Adrenal gland (tissue), 12 donors: ENCODE measurements around the gene NAGLU. TPM values are rescaled to one million over a fixed set of nuclear protein-coding genes. Genes with fewer than 3 reads are reported as not detected.
"Not testable (repeated sequence)": the region's sequence is repeated elsewhere in the genome, so short reads cannot be mapped to it uniquely, and the experiment has no call there.

Experiments used
- DNase-seq, 7 donors: peaks; one replicate each; pipeline ENCODE4 v3.0.0-alpha.2; 2019 to 2020
- H3K27ac ChIP-seq, 5 donors: fragments of 200-600 bp; sonication (generic) in 4 of 5; 1 replicate in 3 of 5; 2 replicates in 2 of 5; pipeline versions ENCODE4 v1.5.1 to v1.8.0; 2016 to 2020; ENCODE audit warnings: mild to moderate bottlenecking in 1 of 5
- H3K27me3 ChIP-seq: fragments of 200-600 bp; 2 replicates; pipeline ENCODE4 v1.8.0; 2021
- H3K36me3 ChIP-seq, 2 donors: fragments of 200-600 bp; replicated peaks in 1 of 2; 1 replicate in 1 of 2; 2 replicates in 1 of 2; pipeline versions ENCODE4 v1.5.1 to v1.8.0; 2018 to 2022
- H3K4me1 ChIP-seq, 2 donors: fragments of 200-600 bp; replicated peaks in 1 of 2; 1 replicate in 1 of 2; 2 replicates in 1 of 2; pipeline versions ENCODE4 v1.5.1 to v1.8.0; 2018 to 2021
- H3K4me3 ChIP-seq, 4 donors: fragments of 200-600 bp; sonication (generic) in 3 of 4; one replicate each; pipeline ENCODE4 v1.5.1; 2016 to 2018
- H3K9me3 ChIP-seq, 3 donors: fragments of 200-600 bp; sonication (generic) in 1 of 3; replicated peaks in 1 of 3; 1 replicate in 2 of 3; 2 replicates in 1 of 3; pipeline versions ENCODE4 v1.5.1 to v1.8.0; 2016 to 2021
- POLR2A ChIP-seq, 2 donors: fragments of 450-650 bp; IDR thresholded peaks; one replicate each; pipeline ENCODE4 v1.6.1; 2017; ENCODE audit warnings: antibody characterized with exemption in 2 of 2, mild to moderate bottlenecking in 2 of 2, moderate library complexity in 1 of 2
- WGBS, 4 donors: extraction: QIAGEN DNeasy Blood & Tissue Kit in 2 of 4; methylation state at CpG; one replicate each; pipeline versions ENCODE4 v1.1.5 to v1.1.7; 2013 to 2017; 5-methylcytosine and 5-hydroxymethylcytosine counted together
- intact Hi-C, 2 donors: fragments of 100-400 bp; cut with DNase I; formaldehyde crosslinking; loops; one replicate each; pipeline versions ENCODE4 v1.14.1 to v1.15.0; 2022 to 2023
- polyA plus RNA-seq, 3 donors: library from polyadenylated mRNA; stranded (reverse); fragments of 200-250 nt in 2 of 3; fragments of 350-450 nt in 1 of 3; fragmentation: Illumina TruSeq in 1 of 3; extraction: RNeasy Lipid Tissue Mini Kit (QIAGEN cat#74804) in 1 of 3; gene quantifications; one replicate each; pipeline ENCODE4 v1.2.3, GENCODE V29; 2013 to 2014
- total RNA-seq, 9 donors: library from RNA; depleted of rRNA in 4 of 9; stranded (reverse); fragments of >200 nt in 4 of 9; fragments of 120-200 nt in 1 of 9; fragmentation: NEBNext Ultra II Directional in 1 of 9; extraction: Animal tissue kit (Norgen Biotek cat#: 25700) in 1 of 9; gene quantifications; one replicate each; pipeline versions ENCODE4 v1.1.0 to v1.2.4, GENCODE V29; 2013 to 2023
- TF ChIP-seq, protein P1 (sequence below), 6 experiments: fragments of 450-650 bp in 4 of 6; fragments of 200-600 bp in 2 of 6; sonication (generic) in 1 of 6; IDR thresholded peaks; 1 replicate in 5 of 6; 2 replicates in 1 of 6; pipeline versions ENCODE4 v1.5.1 to v1.8.0; 2016 to 2021; ENCODE audit warnings: antibody characterized with exemption in 6 of 6, mild to moderate bottlenecking in 2 of 6, moderate library complexity in 1 of 6
- donor health status: healthy with polysubstance abuse.
- donor health status: Bipolar disorder and iron deficiency.
- donor health status: DM: yes; HTN: yes; CAD: no.
- donor health status: DM: no; HTN: no; CAD: no.
- donor health status: DM: no; HTN: no; CAD: no.
- donor health status: DM: yes; HTN: yes; CAD: no.

The NAGLU gene
- total and polyA plus RNA-seq, 12 donors = 12.4 to 115 (median 58.5) TPM

- Histone ChIP-seq H3K27ac (no peak overlapping the region), H3K4me1 (peaks cover 12 to 22% of the 10 kb centered on the region in 2 donors), H3K27me3 (no peaks in the 10 kb centered on the region), H3K4me3 (no peak overlapping the region), H3K36me3 (peaks cover 0 to 40% of the 10 kb centered on the region in 2 donors), H3K9me3 (no peaks in the 10 kb centered on the region)
- 95 to 98% (median 96%) methylated on average over 5 of the region's 5 CpGs for WGBS, 4 donors
- TF ChIP-seq POLR2A (IDR thresholded peaks at IDR 0.05) = no peak
- TF ChIP-seq, protein P1, sequence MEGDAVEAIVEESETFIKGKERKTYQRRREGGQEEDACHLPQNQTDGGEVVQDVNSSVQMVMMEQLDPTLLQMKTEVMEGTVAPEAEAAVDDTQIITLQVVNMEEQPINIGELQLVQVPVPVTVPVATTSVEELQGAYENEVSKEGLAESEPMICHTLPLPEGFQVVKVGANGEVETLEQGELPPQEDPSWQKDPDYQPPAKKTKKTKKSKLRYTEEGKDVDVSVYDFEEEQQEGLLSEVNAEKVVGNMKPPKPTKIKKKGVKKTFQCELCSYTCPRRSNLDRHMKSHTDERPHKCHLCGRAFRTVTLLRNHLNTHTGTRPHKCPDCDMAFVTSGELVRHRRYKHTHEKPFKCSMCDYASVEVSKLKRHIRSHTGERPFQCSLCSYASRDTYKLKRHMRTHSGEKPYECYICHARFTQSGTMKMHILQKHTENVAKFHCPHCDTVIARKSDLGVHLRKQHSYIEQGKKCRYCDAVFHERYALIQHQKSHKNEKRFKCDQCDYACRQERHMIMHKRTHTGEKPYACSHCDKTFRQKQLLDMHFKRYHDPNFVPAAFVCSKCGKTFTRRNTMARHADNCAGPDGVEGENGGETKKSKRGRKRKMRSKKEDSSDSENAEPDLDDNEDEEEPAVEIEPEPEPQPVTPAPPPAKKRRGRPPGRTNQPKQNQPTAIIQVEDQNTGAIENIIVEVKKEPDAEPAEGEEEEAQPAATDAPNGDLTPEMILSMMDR (IDR thresholded peaks at IDR 0.05) = no peak
- intact Hi-C loops = no loop called here
- DNase-seq = no peak
These were observed 1.9 kb downstream of the NAGLU start for GRCh38 chr17:42537826-42538451.

- intact Hi-C loops = no loop called here
- no peak overlapping the region for H3K4me3 ChIP-seq
- no peak overlapping the region for H3K27ac ChIP-seq
- H3K4me1 ChIP-seq = peaks cover 12 to 22% of the 10 kb centered on the region in 2 donors
- TF ChIP-seq, protein P1 (IDR thresholded peaks at IDR 0.05) = no peak
- TF ChIP-seq POLR2A (IDR thresholded peaks at IDR 0.05) = no peak
- H3K9me3 ChIP-seq = no peaks in the 10 kb centered on the region
- H3K27me3 ChIP-seq = no peaks in the 10 kb centered on the region
- peaks cover 0 to 45% of the 10 kb centered on the region in 2 donors for H3K36me3 ChIP-seq
- no peak for DNase-seq
- 92 to 98% (median 96%) methylated on average over 12 to 14 of the region's 14 CpGs for WGBS, 4 donors
These were observed 2.4 kb downstream of the NAGLU start for GRCh38 chr17:42538482-42538881.

DNA sequence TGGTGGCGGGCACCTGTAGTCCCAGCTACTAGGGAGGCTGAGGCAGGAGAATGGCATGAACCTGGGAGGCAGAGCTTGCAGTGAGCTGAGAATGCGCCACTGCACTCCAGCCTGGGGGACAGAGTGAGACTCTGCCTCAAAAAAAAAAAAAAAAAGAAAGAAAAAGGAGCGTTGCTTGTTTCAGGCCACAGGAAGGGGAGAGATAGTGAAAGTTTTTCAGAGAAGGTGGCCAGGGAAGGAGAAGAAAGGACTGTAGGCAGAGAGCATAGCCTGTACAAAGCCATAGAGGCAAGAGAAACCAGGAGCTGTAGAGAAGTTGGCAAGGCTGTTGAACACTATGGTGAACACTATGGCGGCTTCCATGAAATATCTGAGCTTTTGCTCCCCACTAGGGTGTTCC, 4.5 kb downstream of the NAGLU start:
- Histone ChIP-seq H3K4me1 (peaks cover 9 to 15% of the 10 kb centered on the region in 2 donors), H3K36me3 (peaks cover 0 to 49% of the 10 kb centered on the region in 2 donors)
- H3K27me3 ChIP-seq, DNase-seq, H3K27ac ChIP-seq, intact Hi-C loops, H3K4me3 ChIP-seq, H3K9me3 ChIP-seq: not testable (repeated sequence)
- WGBS, 4 donors = 89 to 96% (median 92%) methylated on average over 4 of the region's 4 CpGs

DNA sequence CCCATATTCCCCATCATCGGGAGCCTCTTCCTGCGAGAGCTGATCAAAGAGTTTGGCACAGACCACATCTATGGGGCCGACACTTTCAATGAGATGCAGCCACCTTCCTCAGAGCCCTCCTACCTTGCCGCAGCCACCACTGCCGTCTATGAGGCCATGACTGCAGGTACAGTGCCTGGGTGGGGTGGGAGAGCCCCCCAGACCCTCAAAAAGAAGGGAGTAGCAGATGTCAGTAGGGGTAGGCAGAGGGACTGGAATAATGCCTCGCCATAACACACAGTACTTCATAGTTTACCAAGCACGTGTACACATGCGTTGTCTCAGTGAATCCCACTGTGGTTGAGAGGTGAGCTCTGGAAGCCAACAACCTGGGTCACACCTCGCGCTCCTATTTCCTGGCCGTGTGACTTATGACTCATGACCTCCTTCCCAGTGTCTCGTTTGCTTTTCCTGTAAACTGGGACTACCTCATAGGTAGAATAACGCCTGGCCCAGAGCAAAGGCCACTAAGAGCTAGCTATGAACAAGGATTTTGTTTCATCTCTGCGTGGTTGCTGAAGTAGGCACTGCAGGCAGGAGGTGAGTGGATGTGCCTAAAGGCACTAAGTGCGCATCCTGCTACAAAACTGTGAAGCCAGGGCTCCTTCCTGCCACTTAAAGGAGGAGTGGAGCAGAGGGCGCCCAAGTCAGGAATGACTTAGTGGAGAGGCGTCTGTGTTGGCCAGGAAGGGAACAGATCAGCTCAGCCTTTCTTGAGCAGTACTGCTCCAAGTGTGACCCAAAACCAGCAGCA, 5.2 kb downstream of the NAGLU start:
- Histone ChIP-seq H3K36me3 (peaks cover 0 to 49% of the 10 kb centered on the region in 2 donors), H3K9me3 (no peaks in the 10 kb centered on the region)
- intact Hi-C loops = no loop called here

More for the DNA sequence above, 5.2 kb downstream of the NAGLU start:
- no peak for DNase-seq
- no peak for TF ChIP-seq POLR2A (IDR thresholded peaks at IDR 0.05)
- TF ChIP-seq, protein P1 (IDR thresholded peaks at IDR 0.05) = no peak
- H3K27ac ChIP-seq = no peak overlapping the region
- H3K4me1 ChIP-seq = peaks cover 6 to 12% of the 10 kb centered on the region in 2 donors
- no peaks in the 10 kb centered on the region for H3K27me3 ChIP-seq
- no peak overlapping the region for H3K4me3 ChIP-seq
- 77 to 80% (median 78%) methylated on average over 13 to 17 of the region's 17 CpGs for WGBS, 4 donors
